ENCODE data around the gene SETBP1. TPM values are rescaled to one million over a fixed set of nuclear protein-coding genes. Genes with fewer than 3 reads are reported as not detected.

The SETBP1 gene
- total RNA-seq, 1 experiment from 2014 or later: 0.23 TPM

DNA sequence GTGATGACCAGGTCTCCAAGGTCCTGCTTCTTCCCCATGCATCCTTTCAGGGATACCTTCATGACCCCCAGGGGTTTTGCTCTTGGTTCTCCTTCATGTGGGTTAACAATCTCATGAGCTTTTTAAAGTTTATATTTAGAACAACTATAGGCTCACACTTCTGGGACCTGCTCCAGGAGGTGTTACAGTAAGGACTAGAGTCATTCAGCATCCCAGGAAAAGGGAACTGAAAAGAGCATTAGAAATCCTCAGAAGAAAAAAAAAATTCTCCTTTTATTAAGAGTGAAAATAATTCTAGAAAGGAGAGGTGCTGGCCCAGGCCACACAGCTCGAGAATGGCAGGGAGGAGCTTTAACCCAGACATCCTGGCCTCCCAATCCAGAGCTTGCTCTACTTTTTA, 66.5 kb downstream of the SETBP1 start:
- in situ Hi-C loops (cut with HindIII; ENCODE audit: low pct_unique_long_range_greater_than_20kb, low sequenced_read_pairs): no loop called here
- BruUV-seq (replicated peaks): no TSS peak
- no peaks in the 10 kb centered on the region for H3K9me3 ChIP-seq (ENCODE audit: control insufficient read depth, insufficient read depth, low read depth, low read length)
- DNase-seq (ENCODE audit: low read depth, low spot score): no peak
- no peak overlapping the region for H3K27ac ChIP-seq (ENCODE audit: low read length)
- ChIA-PET POLR2A (no interaction called here), CTCF (no interaction called here)
- no peak overlapping the region for H3K4me3 ChIP-seq (ENCODE audit: low read depth in 2 of 2, low read length in 2 of 2)
- TF ChIP-seq SIN3A (IDR thresholded peaks at IDR 0.05; ENCODE audit: borderline replicate concordance, insufficient read depth, low read depth, low read length) (no peak), TCF7L2 (IDR thresholded peaks at IDR 0.05; ENCODE audit: low read depth, low read length) (no peak)
- TF ChIP-seq, protein P1, sequence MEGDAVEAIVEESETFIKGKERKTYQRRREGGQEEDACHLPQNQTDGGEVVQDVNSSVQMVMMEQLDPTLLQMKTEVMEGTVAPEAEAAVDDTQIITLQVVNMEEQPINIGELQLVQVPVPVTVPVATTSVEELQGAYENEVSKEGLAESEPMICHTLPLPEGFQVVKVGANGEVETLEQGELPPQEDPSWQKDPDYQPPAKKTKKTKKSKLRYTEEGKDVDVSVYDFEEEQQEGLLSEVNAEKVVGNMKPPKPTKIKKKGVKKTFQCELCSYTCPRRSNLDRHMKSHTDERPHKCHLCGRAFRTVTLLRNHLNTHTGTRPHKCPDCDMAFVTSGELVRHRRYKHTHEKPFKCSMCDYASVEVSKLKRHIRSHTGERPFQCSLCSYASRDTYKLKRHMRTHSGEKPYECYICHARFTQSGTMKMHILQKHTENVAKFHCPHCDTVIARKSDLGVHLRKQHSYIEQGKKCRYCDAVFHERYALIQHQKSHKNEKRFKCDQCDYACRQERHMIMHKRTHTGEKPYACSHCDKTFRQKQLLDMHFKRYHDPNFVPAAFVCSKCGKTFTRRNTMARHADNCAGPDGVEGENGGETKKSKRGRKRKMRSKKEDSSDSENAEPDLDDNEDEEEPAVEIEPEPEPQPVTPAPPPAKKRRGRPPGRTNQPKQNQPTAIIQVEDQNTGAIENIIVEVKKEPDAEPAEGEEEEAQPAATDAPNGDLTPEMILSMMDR (IDR thresholded peaks at IDR 0.05): no peak
- no peaks in the 10 kb centered on the region for H3K4me1 ChIP-seq (ENCODE audit: control insufficient read depth, insufficient read depth, low read length)
- no peaks in the 10 kb centered on the region for H3K27me3 ChIP-seq (ENCODE audit: control insufficient read depth, insufficient read depth, low read length)
- H3K36me3 ChIP-seq (ENCODE audit: control insufficient read depth, insufficient read depth, low read length): no peaks in the 10 kb centered on the region
- ATAC-seq: no peak
- intact Hi-C loops (cut with micrococcal nuclease; ENCODE audit: unreplicated experiment): no loop called here

DNA sequence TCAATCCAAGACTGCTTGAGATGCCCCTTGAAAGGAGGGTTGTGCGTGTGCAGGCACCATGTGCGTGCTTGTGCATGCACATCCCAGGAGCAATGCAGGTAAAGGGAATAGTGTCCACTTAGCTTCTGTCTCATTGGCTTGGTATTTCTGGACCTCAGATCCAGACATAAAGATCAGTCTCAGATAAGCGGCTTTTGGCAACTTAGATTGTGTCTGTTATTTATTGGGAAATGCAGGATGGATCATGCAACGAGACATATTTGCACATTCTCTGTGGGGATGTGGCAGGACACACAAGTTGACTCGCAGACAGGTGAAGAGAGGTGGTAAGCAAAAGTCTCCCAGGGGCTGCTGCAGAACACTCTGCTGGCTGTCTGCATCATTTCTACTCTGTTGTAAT, 67.9 kb downstream of the SETBP1 start:
- ATAC-seq (no peak), DNase-seq (ENCODE audit: low read depth, low spot score) (no peak)
- Histone ChIP-seq H3K9me3 (ENCODE audit: control insufficient read depth, insufficient read depth, low read depth, low read length) (no peaks in the 10 kb centered on the region), H3K27me3 (ENCODE audit: control insufficient read depth, insufficient read depth, low read length) (no peaks in the 10 kb centered on the region), H3K36me3 (ENCODE audit: control insufficient read depth, insufficient read depth, low read length) (no peaks in the 10 kb centered on the region), H3K4me1 (ENCODE audit: control insufficient read depth, insufficient read depth, low read length) (no peaks in the 10 kb centered on the region), H3K27ac (ENCODE audit: low read length) (no peak overlapping the region), H3K4me3 (ENCODE audit: low read depth in 2 of 2, low read length in 2 of 2) (no peak overlapping the region)
- POLR2A ChIA-PET: no interaction called here
- intact Hi-C loops (cut with micrococcal nuclease; ENCODE audit: unreplicated experiment): no loop called here
- CTCF ChIA-PET: no interaction called here
- in situ Hi-C loops (cut with HindIII; ENCODE audit: low pct_unique_long_range_greater_than_20kb, low sequenced_read_pairs): no loop called here
- TF ChIP-seq, protein P1 (IDR thresholded peaks at IDR 0.05): no peak
- TF ChIP-seq, protein P2, sequence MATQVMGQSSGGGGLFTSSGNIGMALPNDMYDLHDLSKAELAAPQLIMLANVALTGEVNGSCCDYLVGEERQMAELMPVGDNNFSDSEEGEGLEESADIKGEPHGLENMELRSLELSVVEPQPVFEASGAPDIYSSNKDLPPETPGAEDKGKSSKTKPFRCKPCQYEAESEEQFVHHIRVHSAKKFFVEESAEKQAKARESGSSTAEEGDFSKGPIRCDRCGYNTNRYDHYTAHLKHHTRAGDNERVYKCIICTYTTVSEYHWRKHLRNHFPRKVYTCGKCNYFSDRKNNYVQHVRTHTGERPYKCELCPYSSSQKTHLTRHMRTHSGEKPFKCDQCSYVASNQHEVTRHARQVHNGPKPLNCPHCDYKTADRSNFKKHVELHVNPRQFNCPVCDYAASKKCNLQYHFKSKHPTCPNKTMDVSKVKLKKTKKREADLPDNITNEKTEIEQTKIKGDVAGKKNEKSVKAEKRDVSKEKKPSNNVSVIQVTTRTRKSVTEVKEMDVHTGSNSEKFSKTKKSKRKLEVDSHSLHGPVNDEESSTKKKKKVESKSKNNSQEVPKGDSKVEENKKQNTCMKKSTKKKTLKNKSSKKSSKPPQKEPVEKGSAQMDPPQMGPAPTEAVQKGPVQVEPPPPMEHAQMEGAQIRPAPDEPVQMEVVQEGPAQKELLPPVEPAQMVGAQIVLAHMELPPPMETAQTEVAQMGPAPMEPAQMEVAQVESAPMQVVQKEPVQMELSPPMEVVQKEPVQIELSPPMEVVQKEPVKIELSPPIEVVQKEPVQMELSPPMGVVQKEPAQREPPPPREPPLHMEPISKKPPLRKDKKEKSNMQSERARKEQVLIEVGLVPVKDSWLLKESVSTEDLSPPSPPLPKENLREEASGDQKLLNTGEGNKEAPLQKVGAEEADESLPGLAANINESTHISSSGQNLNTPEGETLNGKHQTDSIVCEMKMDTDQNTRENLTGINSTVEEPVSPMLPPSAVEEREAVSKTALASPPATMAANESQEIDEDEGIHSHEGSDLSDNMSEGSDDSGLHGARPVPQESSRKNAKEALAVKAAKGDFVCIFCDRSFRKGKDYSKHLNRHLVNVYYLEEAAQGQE (IDR thresholded peaks at IDR 0.05; ENCODE audit: insufficient read depth in 1 of 2, low read depth in 2 of 2, low read length in 1 of 2): no peak
- no peak for TF ChIP-seq SIN3A (IDR thresholded peaks at IDR 0.05; ENCODE audit: borderline replicate concordance, insufficient read depth, low read depth, low read length)
- no peak for TF ChIP-seq POLR2AphosphoS5 (IDR thresholded peaks at IDR 0.05; ENCODE audit: low read depth, low read length)
- no peak for TF ChIP-seq TCF7L2 (IDR thresholded peaks at IDR 0.05; ENCODE audit: low read depth, low read length)
- no TSS peak for BruUV-seq (replicated peaks)
